Large intestine (tissue), 3 donors: Measurements from ENCODE around the gene PAX9. TPM values are rescaled to one million over a fixed set of nuclear protein-coding genes. Genes with fewer than 3 reads are reported as not detected.

Source experiments
- DNase-seq, 2 donors: peaks; one replicate each; pipeline versions ENCODE4 v3.0.0 to v3.0.0-alpha.2; 2013
- H3K27ac ChIP-seq: one replicate; pipeline ENCODE4 v1.5.1; 2013; ENCODE audit warnings: low read length
- H3K27me3 ChIP-seq: 2 replicates; pipeline ENCODE4 v1.6.1; 2013; ENCODE audit warnings: low read length; ENCODE audit not compliant: control insufficient read depth, insufficient read depth
- H3K36me3 ChIP-seq: 2 replicates; pipeline ENCODE4 v1.6.1; 2013; ENCODE audit warnings: low read length; ENCODE audit not compliant: control insufficient read depth, insufficient read depth
- H3K4me1 ChIP-seq: one replicate; pipeline ENCODE4 v1.6.1; 2013; ENCODE audit warnings: low read length; ENCODE audit not compliant: control insufficient read depth, insufficient read depth
- H3K4me3 ChIP-seq: one replicate; pipeline ENCODE4 v1.5.1; 2013; ENCODE audit warnings: low read length
- H3K9me3 ChIP-seq: one replicate; pipeline ENCODE4 v1.6.1; 2013; ENCODE audit warnings: mild to moderate bottlenecking, low read depth, low read length, moderate library complexity; ENCODE audit not compliant: control insufficient read depth
- WGBS: methylation state at CpG from one replicate; pipeline ENCODE4 v1.1.5; 2013; ENCODE audit warnings: low lambda C conversion rate; ENCODE audit not compliant: insufficient coverage; 5-methylcytosine and 5-hydroxymethylcytosine counted together
- polyA plus RNA-seq: library from polyadenylated mRNA; unstranded; fragments of 120-200 nt; gene quantifications from one replicate; pipeline ENCODE4 v1.2.1, GENCODE V29; 2013

Gene PAX9
- polyA plus RNA-seq, 1 donor = 0.06 TPM

DNA sequence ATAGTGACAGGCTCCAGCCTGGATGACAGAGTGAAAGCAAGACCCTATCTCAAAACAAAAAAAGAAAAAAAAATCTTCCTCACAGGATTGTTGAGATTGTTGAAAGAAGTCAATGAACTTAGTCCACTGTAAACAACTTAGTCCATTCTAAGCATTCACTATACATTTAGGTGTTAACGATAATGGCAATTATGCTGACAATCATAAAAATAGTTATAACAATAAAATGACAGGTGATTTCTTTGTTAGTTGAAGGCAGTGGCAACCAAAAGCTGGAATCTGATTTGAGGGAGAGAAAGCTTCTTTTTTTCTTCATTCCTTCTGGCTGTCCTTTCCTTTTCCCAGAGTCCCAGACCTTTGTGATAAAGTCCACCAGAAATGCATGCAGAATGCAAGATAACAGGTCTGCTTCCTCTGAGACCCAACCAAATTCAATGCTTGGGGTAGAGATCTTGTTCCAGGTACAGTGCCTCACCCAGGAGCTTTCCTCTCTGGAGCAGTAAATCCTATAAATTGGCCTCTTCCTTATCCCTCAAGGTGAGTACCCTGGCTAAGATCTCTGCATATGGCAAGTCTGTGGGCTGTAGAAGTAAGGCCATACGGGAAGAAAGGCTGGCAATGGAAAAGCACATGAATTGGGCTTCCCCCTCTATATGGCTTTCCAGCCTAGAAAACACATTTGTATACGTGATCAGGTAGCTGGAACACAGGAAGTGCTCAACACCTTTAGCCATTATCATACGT is 52.5 kb downstream of the PAX9 start:
- no peaks in the 10 kb centered on the region for H3K9me3 ChIP-seq
- H3K36me3 ChIP-seq = no peaks in the 10 kb centered on the region
- H3K4me1 ChIP-seq = no peaks in the 10 kb centered on the region
- WGBS = 87% methylated on average over 3 of the region's 4 CpGs
- H3K27me3 ChIP-seq = no peaks in the 10 kb centered on the region
- DNase-seq = no peak
- H3K4me3 ChIP-seq = no peak overlapping the region
- H3K27ac ChIP-seq = no peak overlapping the region

GRCh38 chr14:36716614-36717184 is 55.0 kb downstream of the PAX9 start:
- Histone ChIP-seq H3K4me3 (no peak overlapping the region), H3K27ac (no peak overlapping the region), H3K9me3 (no peaks in the 10 kb centered on the region), H3K4me1 (no peaks in the 10 kb centered on the region), H3K27me3 (no peaks in the 10 kb centered on the region), H3K36me3 (no peaks in the 10 kb centered on the region)
- DNase-seq = no peak
- WGBS = 100% methylated on average over 2 of the region's 7 CpGs

DNA sequence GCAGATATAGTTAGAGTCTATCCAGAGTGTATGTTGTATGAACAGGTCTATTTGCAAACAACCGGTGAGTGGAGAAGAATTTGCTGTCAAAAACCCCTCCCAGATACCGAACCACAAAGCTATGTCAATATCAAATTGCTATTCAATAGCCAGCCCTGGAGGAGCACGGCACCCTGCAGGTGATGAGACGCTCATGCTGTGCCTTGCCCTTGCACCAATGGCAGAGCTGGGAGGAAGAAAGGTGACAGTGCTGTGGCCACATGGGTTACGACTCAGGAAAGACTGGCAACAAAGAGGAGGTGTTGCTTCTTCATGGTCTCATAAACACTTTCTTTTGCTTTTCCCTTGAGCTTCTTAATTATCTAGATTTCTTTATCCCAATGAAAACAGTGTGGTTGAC is 55.7 kb downstream of the PAX9 start:
- no peaks in the 10 kb centered on the region for H3K36me3 ChIP-seq
- no peaks in the 10 kb centered on the region for H3K27me3 ChIP-seq
- H3K27ac ChIP-seq = no peak overlapping the region
- H3K9me3 ChIP-seq = no peaks in the 10 kb centered on the region
- WGBS = no CpG with 5 or more reads among the region's 5 CpGs
- no peaks in the 10 kb centered on the region for H3K4me1 ChIP-seq
- H3K4me3 ChIP-seq = no peak overlapping the region
- DNase-seq = no peak

- H3K4me1 ChIP-seq = no peaks in the 10 kb centered on the region
- no peak for DNase-seq
- H3K27me3 ChIP-seq = no peaks in the 10 kb centered on the region
- no peak overlapping the region for H3K4me3 ChIP-seq
- no peaks in the 10 kb centered on the region for H3K9me3 ChIP-seq
- no CpG with 5 or more reads among the region's 1 CpG for WGBS
- H3K36me3 ChIP-seq = no peaks in the 10 kb centered on the region
- no peak overlapping the region for H3K27ac ChIP-seq
Measured at GRCh38 chr14:36718216-36718615, 56.6 kb downstream of the PAX9 start.

GRCh38 chr14:36719823-36720222 is 58.2 kb downstream of the PAX9 start:
- no peak overlapping the region for H3K4me3 ChIP-seq
- 100% methylated on average over 1 of the region's 7 CpGs for WGBS
- no peak overlapping the region for H3K27ac ChIP-seq
- H3K36me3 ChIP-seq = no peaks in the 10 kb centered on the region
- no peaks in the 10 kb centered on the region for H3K27me3 ChIP-seq
- H3K9me3 ChIP-seq = no peaks in the 10 kb centered on the region
- DNase-seq = no peak
- no peaks in the 10 kb centered on the region for H3K4me1 ChIP-seq

DNA sequence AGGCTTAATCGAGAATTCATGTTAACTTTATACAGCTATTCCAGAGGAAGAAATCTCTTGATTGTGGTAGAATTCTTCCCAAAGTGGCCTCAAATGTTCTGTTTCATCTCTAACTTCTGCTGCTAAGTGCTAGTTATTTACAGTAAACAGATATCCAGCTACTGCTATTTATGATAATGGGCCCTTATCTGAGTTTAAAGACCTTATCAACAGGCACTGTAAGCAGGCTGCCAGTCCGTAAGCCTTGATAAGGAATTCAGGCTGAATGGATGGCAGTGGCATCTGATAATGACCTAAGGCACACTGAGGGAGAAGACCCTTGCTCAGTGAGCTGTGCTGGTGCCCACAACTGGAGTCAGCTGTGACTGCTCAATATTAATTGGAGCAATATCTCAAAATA is 59.0 kb downstream of the PAX9 start:
- Histone ChIP-seq H3K4me3 (no peak overlapping the region), H3K9me3 (no peaks in the 10 kb centered on the region), H3K27ac (no peak overlapping the region), H3K36me3 (no peaks in the 10 kb centered on the region), H3K27me3 (no peaks in the 10 kb centered on the region), H3K4me1 (no peaks in the 10 kb centered on the region)
- WGBS = no CpG with 5 or more reads among the region's 2 CpGs
- no peak for DNase-seq

GRCh38 chr14:36721877-36722276 is 60.2 kb downstream of the PAX9 start:
- DNase-seq = no peak
- no CpG with 5 or more reads among the region's 1 CpG for WGBS
- Histone ChIP-seq H3K9me3 (no peaks in the 10 kb centered on the region), H3K4me3 (no peak overlapping the region), H3K27me3 (no peaks in the 10 kb centered on the region), H3K4me1 (no peaks in the 10 kb centered on the region), H3K27ac (no peak overlapping the region), H3K36me3 (no peaks in the 10 kb centered on the region)

DNA sequence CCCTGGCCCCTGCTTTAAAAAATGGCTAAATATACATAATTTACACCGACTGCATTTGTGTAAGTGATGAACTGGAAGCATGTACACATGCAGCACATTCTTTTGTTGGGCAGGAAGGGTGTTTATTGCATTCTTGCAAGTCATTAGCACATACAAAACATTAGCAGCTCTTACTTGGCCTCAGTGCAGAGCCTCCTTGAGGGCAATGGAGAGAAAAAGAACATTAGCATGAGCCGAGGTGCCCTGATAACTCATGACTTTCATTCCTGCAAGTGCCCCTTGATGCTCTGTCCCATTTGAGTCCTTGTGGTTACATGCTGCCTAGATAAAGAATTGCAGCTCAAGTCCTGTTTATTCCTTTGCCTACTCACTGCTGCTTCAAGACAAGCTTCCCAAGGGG is 61.9 kb downstream of the PAX9 start:
- WGBS = no CpG with 5 or more reads among the region's 2 CpGs
- no peaks in the 10 kb centered on the region for H3K9me3 ChIP-seq
- no peaks in the 10 kb centered on the region for H3K4me1 ChIP-seq

DNA sequence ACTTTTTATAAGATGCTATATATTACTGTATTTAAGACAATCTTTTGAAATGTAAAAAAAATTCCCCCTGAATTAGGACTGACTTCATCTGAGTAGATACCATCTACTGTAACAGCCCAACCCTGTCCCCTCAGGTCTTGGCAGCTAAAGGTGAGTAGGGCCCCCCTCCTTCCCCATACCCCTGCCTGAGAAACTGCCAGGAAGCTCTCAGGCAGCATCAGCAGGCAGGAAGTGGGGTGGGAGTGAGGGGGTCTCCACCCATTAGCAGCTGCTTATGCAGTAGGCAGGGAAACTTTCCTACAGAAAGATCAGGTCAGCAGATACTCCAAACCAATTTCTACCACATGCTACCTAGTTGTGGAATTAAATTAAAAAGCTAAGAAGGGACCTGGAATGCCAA is 62.5 kb downstream of the PAX9 start:
- no peaks in the 10 kb centered on the region for H3K9me3 ChIP-seq
- no peak overlapping the region for H3K27ac ChIP-seq
- H3K4me3 ChIP-seq = no peak overlapping the region
- DNase-seq = no peak
- no peaks in the 10 kb centered on the region for H3K36me3 ChIP-seq
- H3K4me1 ChIP-seq = no peaks in the 10 kb centered on the region
- H3K27me3 ChIP-seq = no peaks in the 10 kb centered on the region

More for the DNA sequence above, 61.9 kb downstream of the PAX9 start:
- Histone ChIP-seq H3K4me3 (no peak overlapping the region), H3K27me3 (no peaks in the 10 kb centered on the region), H3K27ac (no peak overlapping the region), H3K36me3 (no peaks in the 10 kb centered on the region)
- DNase-seq = no peak

DNA sequence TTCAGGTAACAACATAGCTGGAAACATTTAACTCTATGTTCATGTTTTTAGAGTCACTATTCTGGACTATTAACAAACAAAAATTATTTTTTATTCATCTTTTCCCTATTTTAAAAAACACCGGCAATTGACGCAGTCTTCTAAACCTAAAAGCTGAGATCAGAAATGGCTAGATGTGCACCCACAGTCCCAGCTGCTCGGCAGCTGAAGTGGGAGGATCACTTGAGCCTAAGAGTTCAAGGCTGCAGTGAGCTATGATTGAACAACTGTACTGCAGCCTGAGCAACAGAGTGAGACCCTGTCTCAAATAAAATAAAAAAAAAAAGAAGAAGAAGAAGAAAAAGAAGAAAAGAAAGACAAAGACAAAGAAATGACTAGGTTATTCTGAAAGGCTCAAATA is 64.5 kb downstream of the PAX9 start:
- Histone ChIP-seq H3K9me3 (no peaks in the 10 kb centered on the region), H3K4me1 (no peaks in the 10 kb centered on the region), H3K4me3 (no peak overlapping the region), H3K27me3 (no peaks in the 10 kb centered on the region), H3K36me3 (no peaks in the 10 kb centered on the region), H3K27ac (no peak overlapping the region)
- DNase-seq = no peak
- WGBS = 93% methylated on average over 3 of the region's 3 CpGs
